Left ventricle myocardium inferior (tissue), 1 donor: ENCODE data around the gene PDIA2. TPM values are rescaled to one million over a fixed set of nuclear protein-coding genes. Genes with fewer than 3 reads are reported as not detected.
"Not testable (repeated sequence)": the region's sequence is repeated elsewhere in the genome, so short reads cannot be mapped to it uniquely, and the experiment has no call there.

Experiments used
- DNase-seq: peaks from one replicate; pipeline ENCODE4 v3.0.0-alpha.2; 2020
- H3K27ac ChIP-seq: fragments of 200-600 bp; replicated peaks from 2 replicates; pipeline ENCODE4 v1.8.0; 2021
- H3K27me3 ChIP-seq: fragments of 200-600 bp; 2 replicates; pipeline ENCODE4 v1.8.0; 2021; ENCODE audit warnings: low read depth
- H3K36me3 ChIP-seq: fragments of 200-600 bp; 2 replicates; pipeline ENCODE4 v1.8.0; 2021
- H3K4me1 ChIP-seq: fragments of 200-600 bp; 2 replicates; pipeline ENCODE4 v1.8.0; 2021
- H3K4me3 ChIP-seq: fragments of 200-600 bp; 2 replicates; pipeline ENCODE4 v1.8.0; 2021; ENCODE audit warnings: mild to moderate bottlenecking, moderate library complexity
- H3K9me3 ChIP-seq: fragments of 200-600 bp; replicated peaks from 2 replicates; pipeline ENCODE4 v1.8.0; 2021
- intact Hi-C: fragments of 100-400 bp; cut with micrococcal nuclease; formaldehyde crosslinking; loops from one replicate; pipeline ENCODE4 v1.11.0; 2022
- total RNA-seq: library from RNA; stranded (reverse); fragmentation: NEBNext Ultra II Directional; extraction: Animal tissue kit (Norgen Biotek cat#: 25700); gene quantifications from one replicate; pipeline ENCODE4 v1.2.1, GENCODE V29; 2021
- TF ChIP-seq, protein P1 (sequence below): fragments of 200-600 bp; IDR thresholded peaks from 2 replicates; pipeline ENCODE4 v1.8.0; 2021; ENCODE audit warnings: antibody characterized with exemption, mild to moderate bottlenecking, borderline replicate concordance
- donor health status: DM: no; HTN: yes; CAD: no; lungs with severe emphysema.

PDIA2 gene
- total RNA-seq, 1 donor from 2014 or later: 1.6 TPM

DNA sequence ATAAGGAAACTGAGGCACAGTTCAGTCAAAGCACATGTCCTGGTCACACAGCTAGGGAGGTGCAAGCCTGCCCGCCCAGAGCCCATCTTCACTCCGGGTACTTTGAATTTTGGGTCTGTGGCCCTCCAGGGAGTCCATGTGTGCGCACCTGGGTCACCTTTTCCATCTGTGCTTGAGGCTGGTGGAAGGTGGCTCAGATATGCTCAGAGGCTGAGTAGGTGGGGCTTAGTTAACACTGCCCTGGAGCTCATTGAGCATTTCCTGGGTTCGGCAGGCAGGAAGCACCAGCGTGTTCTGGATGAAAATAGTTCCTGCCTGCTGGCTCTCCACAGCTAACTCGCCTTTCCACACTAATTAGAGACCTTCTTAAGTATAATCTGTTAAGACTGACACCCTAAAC is 29.1 kb upstream of the PDIA2 start:
- no peaks in the 10 kb centered on the region for H3K27me3 ChIP-seq
- intact Hi-C loops: no loop called here
- TF ChIP-seq, protein P1, sequence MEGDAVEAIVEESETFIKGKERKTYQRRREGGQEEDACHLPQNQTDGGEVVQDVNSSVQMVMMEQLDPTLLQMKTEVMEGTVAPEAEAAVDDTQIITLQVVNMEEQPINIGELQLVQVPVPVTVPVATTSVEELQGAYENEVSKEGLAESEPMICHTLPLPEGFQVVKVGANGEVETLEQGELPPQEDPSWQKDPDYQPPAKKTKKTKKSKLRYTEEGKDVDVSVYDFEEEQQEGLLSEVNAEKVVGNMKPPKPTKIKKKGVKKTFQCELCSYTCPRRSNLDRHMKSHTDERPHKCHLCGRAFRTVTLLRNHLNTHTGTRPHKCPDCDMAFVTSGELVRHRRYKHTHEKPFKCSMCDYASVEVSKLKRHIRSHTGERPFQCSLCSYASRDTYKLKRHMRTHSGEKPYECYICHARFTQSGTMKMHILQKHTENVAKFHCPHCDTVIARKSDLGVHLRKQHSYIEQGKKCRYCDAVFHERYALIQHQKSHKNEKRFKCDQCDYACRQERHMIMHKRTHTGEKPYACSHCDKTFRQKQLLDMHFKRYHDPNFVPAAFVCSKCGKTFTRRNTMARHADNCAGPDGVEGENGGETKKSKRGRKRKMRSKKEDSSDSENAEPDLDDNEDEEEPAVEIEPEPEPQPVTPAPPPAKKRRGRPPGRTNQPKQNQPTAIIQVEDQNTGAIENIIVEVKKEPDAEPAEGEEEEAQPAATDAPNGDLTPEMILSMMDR: no peak
- peak overlapping the region; percentile 29 for H3K27ac ChIP-seq
- DNase-seq: no peak
- H3K4me3 ChIP-seq: no peak overlapping the region
- H3K4me1 ChIP-seq: peaks cover 20% of the 10 kb centered on the region
- H3K36me3 ChIP-seq: peaks cover 66% of the 10 kb centered on the region
- no peaks in the 10 kb centered on the region for H3K9me3 ChIP-seq

DNA sequence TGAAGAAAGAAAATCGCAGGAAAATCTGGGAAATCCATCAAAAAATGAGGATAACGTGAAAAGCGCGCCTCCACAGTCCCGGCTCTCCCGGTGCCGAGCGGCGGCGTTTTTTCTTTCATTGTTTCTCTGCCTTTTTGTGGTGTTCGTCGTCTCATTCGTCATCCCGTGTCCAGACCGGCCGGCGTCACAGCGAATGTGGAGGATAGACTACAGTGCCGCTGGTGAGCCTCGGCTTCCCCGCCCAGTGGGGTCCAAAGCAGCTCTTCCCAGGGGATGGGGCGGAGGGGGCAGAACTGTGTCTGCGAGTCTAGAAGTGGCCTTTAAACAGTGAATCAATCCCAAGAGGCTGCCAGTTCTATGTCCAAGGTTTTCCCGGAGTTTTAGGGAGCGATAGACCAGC is 28.5 kb upstream of the PDIA2 start:
- no peak overlapping the region for H3K4me3 ChIP-seq
- H3K4me1 ChIP-seq: peaks cover 20% of the 10 kb centered on the region
- no peak for DNase-seq
- intact Hi-C loops: no loop called here
- no peak overlapping the region for H3K27ac ChIP-seq
- no peaks in the 10 kb centered on the region for H3K9me3 ChIP-seq
- H3K36me3 ChIP-seq: peaks cover 66% of the 10 kb centered on the region
- H3K27me3 ChIP-seq: no peaks in the 10 kb centered on the region
- TF ChIP-seq, protein P1: no peak

DNA sequence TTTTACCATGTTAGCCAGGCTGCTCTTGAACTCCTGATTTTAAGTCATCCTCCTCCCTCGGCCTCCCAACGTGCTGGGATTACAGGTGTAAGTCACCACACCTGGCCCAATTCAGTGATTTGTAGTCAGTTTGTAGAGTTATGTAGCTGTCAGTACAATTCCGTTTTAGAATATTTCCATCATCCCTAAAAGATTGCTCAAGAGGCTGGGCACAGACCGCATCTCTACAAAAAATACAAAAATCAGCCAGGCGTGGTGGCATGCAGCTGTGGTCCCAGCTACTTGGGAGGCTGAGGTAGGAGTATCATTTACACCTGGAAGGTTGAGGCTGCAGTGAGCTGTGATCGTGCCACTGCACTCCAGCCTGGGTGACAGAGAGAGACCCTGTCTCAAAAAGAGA is 27.8 kb upstream of the PDIA2 start:
- no peaks in the 10 kb centered on the region for H3K9me3 ChIP-seq
- DNase-seq: no peak
- H3K36me3 ChIP-seq: peaks cover 66% of the 10 kb centered on the region
- H3K4me3 ChIP-seq: no peak overlapping the region
- TF ChIP-seq, protein P1: no peak
- intact Hi-C loops: no loop called here
- H3K27ac ChIP-seq: no peak overlapping the region
- H3K27me3 ChIP-seq: no peaks in the 10 kb centered on the region
- H3K4me1 ChIP-seq: peaks cover 20% of the 10 kb centered on the region

DNA sequence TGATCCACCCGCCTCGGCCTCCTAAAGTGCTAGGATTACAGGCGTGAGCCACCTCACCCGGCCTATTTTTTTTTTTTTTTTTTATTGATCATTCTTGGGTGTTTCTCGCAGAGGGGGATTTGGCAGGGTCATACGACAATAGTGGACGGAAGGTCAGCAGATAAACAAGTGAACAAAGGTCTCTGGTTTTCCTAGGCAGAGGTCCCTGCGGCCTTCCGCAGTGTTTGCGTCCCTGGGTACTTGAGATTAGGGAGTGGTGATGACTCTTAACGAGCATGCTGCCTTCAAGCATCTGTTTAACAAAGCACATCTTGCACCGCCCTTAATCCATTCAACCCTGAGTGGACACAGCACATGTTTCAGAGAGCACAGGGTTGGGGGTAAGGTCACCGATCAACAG is 24.9 kb upstream of the PDIA2 start:
- H3K4me3 ChIP-seq, H3K9me3 ChIP-seq, H3K27ac ChIP-seq, DNase-seq, intact Hi-C loops, H3K27me3 ChIP-seq: not testable (repeated sequence)
- Histone ChIP-seq H3K4me1 (peaks cover 11% of the 10 kb centered on the region), H3K36me3 (peaks cover 87% of the 10 kb centered on the region)

DNA sequence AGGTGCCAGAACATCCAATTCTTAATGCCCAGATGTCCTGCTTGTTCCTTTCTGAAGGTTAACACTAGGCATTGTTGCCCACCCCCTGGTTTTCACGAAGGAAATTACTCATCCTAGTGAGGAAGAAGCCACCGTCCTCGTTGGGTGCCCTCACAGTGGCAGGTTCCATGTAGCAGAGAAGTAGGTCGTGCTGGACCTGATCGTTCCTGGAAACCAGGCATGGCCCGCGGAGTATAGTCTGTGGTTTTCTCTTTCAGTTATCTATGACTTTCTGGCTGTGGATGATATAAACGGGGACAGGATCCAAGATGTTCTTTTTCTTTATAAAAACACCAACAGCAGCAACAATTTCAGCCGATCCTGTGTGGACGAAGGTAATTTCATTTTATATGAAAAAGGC is 23.7 kb upstream of the PDIA2 start:
- H3K27me3 ChIP-seq: no peaks in the 10 kb centered on the region
- DNase-seq: no peak
- no peaks in the 10 kb centered on the region for H3K9me3 ChIP-seq
- no peak overlapping the region for H3K27ac ChIP-seq
- intact Hi-C loops: no loop called here
- peaks cover 90% of the 10 kb centered on the region for H3K36me3 ChIP-seq
- no peak overlapping the region for H3K4me3 ChIP-seq
- TF ChIP-seq, protein P1: no peak
- H3K4me1 ChIP-seq: no peaks in the 10 kb centered on the region

DNA sequence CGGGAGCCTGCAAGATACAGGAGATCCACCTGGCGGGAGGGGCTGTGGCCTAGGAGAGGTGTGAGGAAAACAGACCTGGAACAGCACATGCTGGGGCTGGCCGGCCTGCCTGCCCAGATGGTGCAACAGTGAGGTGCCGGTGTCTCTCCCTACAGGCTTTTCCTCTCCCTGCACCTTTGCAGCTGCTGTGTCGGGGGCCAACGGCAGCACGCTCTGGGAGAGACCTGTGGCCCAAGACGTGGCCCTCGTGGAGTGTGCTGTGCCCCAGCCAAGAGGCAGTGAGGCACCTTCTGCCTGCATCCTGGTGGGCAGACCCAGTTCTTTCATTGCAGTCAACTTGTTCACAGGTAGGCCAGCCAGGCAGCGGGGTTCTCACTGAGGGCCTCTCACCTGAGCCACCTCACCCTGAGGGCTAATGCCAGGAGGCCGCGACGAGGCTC is 23.1 kb upstream of the PDIA2 start:
- H3K36me3 ChIP-seq: peaks cover 90% of the 10 kb centered on the region
- TF ChIP-seq, protein P1: no peak
- no peaks in the 10 kb centered on the region for H3K9me3 ChIP-seq
- H3K27ac ChIP-seq: no peak overlapping the region
- H3K4me3 ChIP-seq: no peak overlapping the region
- DNase-seq: no peak
- intact Hi-C loops: no loop called here
- no peaks in the 10 kb centered on the region for H3K27me3 ChIP-seq
- no peaks in the 10 kb centered on the region for H3K4me1 ChIP-seq
